Globus pallidus (tissue), 1 donor: Measurements from ENCODE around the gene PRKG1.

Source experiments
- DNase-seq: peaks from one replicate; pipeline ENCODE4 v3.0.0-alpha.2; 2015; ENCODE audit warnings: low spot score

PRKG1 gene

GRCh38 chr10:52259426-52259812, 1185.1 kb downstream of the PRKG1 start:
- DNase-seq, result no peak

- no peak for DNase-seq
Observed at GRCh38 chr10:52261362-52261761, 1187.1 kb downstream of the PRKG1 start.

DNA sequence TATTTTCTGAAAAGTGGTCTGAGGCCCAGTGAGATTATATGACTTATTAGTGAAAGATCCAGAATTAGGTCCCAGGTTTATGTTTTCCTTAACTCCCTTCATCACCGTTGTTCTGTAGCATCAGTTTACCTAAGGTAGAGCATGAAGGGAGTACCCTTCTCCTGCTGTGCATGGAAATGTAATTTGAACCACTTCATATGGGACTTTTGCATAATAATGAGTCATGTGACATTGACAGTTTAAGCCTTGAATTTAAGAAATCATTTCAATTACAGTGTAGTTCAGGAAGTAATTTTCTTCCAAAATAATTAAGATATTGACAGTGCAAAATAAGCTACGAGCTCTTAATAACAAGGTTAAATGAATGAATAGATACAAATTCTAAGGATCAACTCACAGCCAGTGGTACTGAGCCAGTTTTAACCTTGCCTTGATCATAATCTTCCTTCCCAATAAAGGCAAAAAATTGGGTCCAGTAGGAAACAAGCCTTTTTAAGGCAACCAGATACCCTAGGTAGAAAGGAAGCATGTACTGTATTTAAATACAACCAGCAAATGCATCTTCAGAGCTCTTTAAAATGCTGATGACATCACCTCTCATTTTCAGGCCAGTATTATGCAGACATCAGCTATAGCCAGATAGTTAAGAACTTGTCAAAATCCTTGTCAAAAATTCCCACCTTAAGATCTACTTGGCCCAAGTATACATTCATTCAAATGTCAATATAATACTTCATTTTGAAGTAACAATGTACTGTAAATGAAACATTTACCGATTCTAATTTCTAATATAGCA, 1191.0 kb downstream of the PRKG1 start:
- DNase-seq, result no peak

DNA sequence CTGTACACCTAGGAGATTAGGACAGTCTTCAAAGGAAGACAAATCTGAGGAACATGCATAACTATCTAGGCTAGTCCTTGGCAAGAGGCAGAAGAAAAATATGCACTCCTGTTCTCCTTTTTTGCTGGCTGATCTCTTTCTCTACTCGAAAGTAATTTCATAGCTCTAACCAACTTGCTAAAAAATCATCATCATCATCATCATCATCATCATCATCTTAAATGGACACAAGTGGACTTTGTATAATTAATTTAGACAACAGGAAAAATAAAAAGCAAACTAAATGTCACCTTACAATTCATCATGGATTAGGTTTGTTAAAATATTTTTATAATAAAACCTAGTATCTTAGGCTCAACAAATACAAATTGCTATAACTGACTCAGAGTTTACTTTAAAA, 1192.6 kb downstream of the PRKG1 start:
- DNase-seq, result no peak

DNA sequence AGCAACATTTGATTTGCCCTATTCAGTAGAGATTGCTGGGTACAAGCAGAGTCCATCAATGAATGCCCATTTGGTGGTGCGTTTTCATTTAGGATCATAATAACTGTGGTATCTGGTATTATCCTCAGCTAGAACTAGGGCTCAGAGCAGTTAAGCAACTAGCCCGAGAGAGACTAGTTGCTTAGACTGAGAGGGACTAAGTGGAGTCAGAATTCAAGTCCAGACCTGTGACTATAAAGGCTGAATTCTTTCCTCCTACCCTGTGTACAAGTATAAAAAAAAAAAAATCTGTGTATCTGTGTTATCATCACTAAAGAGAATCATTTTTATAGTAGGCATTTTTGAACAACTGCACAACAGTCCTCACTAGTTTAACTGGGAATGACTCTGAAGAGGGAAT, 1194.5 kb downstream of the PRKG1 start:
- no peak for DNase-seq

DNA sequence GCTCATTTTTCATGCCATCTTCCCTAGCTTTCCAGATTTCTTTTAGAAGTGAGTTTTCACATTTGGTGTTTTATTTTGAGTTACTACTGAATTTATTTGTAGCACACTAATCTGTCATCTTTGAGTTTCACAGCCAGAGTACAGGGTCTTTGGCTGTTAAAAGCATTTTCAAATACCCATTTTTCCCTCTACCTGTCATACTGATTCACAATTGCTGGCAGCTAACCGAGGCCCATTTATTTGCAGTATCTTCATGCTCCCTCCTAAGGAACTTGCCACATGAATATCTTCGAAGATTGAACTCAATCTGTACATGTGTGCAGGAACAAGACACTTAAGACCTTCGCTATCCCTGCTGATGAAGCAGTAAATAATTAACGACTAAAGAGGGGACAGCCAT, 1194.9 kb downstream of the PRKG1 start:
- no peak for DNase-seq

DNA sequence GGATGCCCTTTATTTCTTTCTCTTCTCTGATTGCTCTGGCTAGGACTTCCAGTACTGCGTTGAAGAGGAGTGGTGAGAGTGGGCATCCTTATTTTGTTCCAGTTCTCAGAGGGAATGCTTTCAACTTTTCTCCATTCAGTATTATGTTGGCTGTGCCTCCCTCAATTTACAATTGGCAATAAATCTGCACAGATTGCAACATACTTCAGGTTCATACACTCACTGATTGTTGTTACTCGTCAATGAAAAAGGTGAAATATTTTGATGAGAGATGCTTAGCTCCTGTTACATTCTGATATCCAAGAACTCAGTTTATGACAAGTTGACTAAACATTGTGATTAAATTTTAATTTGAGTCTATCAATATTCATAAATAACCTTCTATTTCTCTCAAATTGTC, 1201.9 kb downstream of the PRKG1 start:
- no peak for DNase-seq

DNA sequence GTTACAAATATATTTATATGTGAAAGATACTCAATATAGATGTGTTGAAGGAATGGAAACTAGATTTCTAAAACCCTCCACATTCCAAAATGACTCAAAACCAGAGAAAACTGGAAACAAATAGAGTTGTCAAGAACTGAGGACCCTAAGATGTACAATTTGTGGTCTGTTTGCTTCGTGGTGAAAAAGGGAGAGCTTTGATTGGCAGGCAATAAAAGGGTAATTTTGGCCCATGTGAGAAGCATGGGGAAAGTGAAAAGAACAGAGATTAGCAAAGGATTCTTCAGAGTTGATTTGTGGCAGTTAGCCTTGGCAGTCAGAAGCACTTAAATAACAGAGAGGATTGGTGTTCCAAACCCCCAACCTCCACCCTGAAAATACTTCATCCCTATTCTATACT, 1202.7 kb downstream of the PRKG1 start:
- no peak for DNase-seq

DNA sequence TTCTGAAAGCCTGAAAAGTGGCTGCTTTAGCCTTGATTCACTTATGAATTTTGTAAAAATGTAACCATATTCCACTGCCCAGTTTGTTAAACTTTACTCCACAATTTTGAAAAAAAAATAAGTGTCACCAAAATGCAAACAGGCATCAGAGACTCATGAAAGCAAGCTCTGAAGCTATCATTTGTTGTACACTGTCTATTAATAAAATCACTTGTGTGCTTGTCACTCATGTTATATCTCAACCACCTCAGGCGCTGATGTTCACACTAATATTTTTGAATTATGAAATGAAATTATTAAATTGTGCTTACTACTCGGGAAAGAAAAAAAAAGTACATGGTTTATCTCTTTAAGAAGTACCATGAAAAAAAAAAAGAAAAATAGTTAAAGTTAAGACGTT, 1205.3 kb downstream of the PRKG1 start:
- DNase-seq, result no peak

- no peak for DNase-seq
Observed at GRCh38 chr10:52280051-52280450, 1205.8 kb downstream of the PRKG1 start.

GRCh38 chr10:52283174-52283573, 1208.9 kb downstream of the PRKG1 start:
- no peak for DNase-seq

DNA sequence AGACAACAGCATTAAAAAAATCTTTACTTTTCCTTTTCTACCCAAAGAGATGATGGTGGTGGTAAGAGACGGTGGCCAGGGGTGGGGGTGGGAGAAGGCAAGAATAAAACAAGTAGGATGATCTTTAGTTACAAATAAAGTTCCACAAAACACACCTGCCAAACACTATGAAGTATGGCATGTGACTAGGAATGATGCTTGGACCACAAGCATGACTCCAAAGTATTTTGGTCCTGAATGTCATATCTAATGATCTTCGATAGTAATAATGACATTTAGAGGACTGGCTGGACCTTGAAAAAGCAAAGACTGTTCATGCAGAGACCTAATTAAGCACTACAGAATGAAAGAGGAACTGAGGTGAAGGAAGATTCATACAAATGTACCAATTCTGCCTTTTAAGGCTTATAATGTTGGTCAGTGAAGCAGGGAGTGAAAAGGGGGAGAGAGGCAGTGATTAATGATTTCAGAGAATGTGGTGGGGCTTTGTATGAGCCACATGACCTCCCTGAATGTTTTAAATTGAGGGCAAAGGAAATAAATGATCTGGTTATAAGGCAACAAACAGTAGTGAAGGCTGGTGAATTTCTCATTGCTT, 1210.2 kb downstream of the PRKG1 start:
- no peak for DNase-seq

DNA sequence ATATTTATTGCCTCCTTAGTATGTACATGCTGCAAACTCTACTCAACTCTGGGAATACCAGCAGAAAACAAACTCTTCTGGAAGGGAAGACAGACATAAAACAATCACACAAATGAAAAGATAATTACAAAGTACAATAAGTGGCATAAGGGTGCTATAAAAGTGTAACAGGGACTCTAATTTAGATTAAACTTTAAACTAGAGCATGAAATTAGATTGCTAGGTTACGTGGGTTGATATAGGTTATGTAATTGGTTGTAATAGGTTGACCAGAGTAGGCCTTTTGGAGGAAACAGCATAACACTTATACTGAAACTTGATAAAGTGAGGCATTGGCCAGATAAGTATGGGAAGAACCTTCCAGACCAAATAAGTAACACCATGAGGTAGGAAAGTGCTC, 1213.6 kb downstream of the PRKG1 start:
- DNase-seq, result no peak

DNA sequence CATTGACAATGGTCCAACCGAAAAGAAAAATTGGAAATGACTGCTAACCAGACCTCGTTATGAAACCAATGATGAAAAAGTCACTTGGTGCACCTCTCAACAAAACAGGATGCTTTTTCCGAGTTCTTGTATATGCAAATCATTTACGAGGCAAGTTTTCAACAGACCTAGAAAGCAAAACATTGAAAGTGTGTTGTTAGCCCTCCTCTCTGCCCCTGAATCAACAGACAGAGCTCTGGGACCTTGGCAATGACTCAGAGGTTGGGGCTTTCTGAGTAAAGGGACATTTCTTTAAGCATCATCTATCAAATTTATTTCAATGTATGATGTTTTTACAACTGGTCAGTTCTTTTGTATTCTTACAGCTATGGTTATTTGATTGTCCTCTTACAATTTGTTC, 1223.5 kb downstream of the PRKG1 start:
- no peak for DNase-seq

DNA sequence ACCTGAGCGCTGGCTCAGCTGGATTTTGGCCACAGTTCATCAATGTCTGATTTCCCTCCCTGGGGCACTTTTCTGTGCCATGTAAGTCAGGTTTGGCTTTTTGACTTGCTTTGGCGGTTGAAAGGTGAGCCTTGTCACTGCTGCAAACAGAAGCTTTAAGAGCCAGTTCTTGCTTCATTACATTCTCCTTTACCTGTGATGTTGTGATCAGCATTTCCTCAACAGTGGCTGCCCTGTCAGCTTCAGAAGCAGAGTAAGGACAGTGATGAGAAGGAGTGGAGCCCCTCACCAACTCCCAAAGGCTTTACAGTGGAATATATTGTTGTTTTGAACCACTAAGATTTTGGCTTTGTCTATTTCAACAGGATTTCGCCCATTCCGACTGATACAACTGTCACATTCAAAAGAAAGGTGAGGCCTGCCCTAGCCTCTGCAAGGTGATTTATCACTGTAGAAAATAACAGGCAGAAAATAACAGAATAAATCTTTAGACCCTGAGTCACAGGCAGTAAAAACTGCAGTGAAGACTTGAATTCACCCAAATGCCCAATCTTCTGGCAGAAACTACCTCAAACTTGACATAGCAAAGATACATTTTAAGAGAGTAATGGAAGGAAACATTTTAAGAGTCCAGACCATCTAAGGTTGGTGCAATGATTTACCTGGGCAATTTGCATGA, 1226.5 kb downstream of the PRKG1 start:
- DNase-seq, result no peak

GRCh38 chr10:52308251-52309031, 1234.2 kb downstream of the PRKG1 start:
- peak; percentile 70 for DNase-seq

DNA sequence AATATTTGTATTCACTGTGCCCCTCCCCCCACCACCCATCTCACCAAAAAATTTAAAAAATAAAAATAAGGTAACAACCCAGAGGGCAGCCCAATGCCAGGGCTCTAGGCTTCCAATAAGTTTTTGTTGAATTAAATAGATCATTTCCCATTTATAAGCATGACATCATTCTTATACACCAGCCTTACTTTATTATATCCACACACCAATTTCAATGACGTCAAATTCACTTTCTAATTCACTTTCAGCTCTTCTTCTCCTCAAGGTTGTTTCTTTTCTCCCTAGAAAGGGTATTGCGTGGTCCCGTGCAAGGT, 1238.6 kb downstream of the PRKG1 start:
- DNase-seq, result no peak

DNA sequence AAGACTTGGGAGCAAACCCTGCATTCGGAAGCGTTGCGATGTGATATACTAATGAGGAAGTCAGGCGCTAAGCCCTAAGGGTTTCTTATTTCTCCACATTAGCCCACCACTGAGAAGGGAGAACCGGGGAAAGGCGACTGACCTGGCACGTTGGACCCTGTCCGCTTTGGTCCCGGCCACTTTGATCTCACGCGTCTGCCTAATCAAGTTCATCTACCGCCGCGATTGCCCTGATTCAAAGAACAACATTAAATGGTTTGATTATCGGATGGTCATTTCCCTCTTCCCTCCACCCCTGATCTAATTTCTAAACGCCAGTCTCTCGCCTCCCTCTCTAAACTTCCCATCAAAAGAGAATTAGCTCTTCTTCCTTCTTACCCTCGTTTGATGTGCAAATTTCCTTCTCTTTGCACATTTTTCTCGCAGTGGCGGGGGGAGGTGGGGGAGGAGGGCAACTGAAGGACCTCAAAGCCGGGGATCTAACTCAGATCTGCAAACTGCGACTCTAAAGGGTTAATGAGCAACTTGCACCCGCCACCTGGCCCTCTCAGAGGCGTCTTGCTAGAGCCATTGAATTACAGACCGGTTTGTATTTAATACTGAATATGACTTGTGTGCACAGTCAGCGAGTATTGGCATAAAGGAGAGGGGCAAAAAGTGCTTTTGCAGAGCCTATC, 1239.1 kb downstream of the PRKG1 start:
- DNase-seq, result no peak

GRCh38 chr10:52313933-52314821, 1239.9 kb downstream of the PRKG1 start, which contains the start of gene DKK1:
TSS of gene DKK1 (plus strand) at chr10:52314281. CDS start at chr10:52314435, 154 bp downstream.
- peak; percentile 38 for DNase-seq

- DNase-seq, result no peak
Observed at GRCh38 chr10:52314822-52315552, 1240.7 kb downstream of the PRKG1 start.
